K562 (cell line): ENCODE measurements around the gene MYO5C. TPM values are rescaled to one million over a fixed set of nuclear protein-coding genes. Genes with fewer than 3 reads are reported as not detected.

Source experiments
- ATAC-seq: fragments of 200-7000 bp; cut with Tn5 transposase; 3 replicates; pipeline ENCODE4 v1.9.1; 2020; ENCODE audit warnings: moderate library complexity
- BruUV-seq: library from RNA; stranded (reverse); fragments of 400-500 nt; replicated peaks from 2 replicates; lab custom pipeline; 2021; lab: Mats Ljungman, UMichigan
- CTCF ChIA-PET: fragments of 300-600 bp; formaldehyde crosslinking; extraction: SDS; loops from one replicate; lab custom pipeline; 2021; ENCODE audit warnings: low intra/inter-chr PET ratio; lab: Yijun Ruan, JAX
- POLR2A ChIA-PET: fragments of 300-600, 350-650 bp; sonication (Branson Sonifier 250); formaldehyde crosslinking; extraction: SDS; loops from one replicate; lab custom pipeline; 2021; ENCODE audit warnings: antibody characterized with exemption, inconsistent platforms; lab: Yijun Ruan, JAX
- DNase-seq, 4 experiments: peaks; one replicate each; pipeline versions ENCODE4 v3.0.0 to v3.0.0-alpha.2; 2011 to 2018; ENCODE audit warnings: low spot score in 3 of 4, mixed read lengths in 3 of 4; ENCODE audit errors: extremely low read depth in 1 of 4
- FAIRE-seq: peaks from 2 replicates; lab custom pipeline; 2011; peaks lifted over from hg19 to GRCh38; lab: Jason Lieb, UNC
- H2AFZ ChIP-seq: 2 replicates; pipeline ENCODE4 v1.6.0; 2011; ENCODE audit warnings: low read depth, low read length, control low read depth, inconsistent platforms
- H3K27ac ChIP-seq: fragments of 200-600 bp; 3 replicates; pipeline ENCODE4 v1.8.0; 2011; ENCODE audit warnings: low read depth, mild to moderate bottlenecking, control low read depth, inconsistent platforms, low read length, moderate library complexity, mixed read lengths; ENCODE audit errors: extremely low read depth
- H3K27me3 ChIP-seq, 2 experiments: fragments of 300-600 bp in 1 of 2; 2 replicates in 1 of 2; 3 replicates in 1 of 2; pipeline versions ENCODE4 v1.6.0 to v1.8.0; 2011; ENCODE audit warnings: inconsistent platforms in 2 of 2, low read length in 2 of 2, mild to moderate bottlenecking in 1 of 2, mixed read lengths in 1 of 2, moderate library complexity in 1 of 2; ENCODE audit not compliant: control insufficient read depth in 2 of 2, insufficient read depth in 2 of 2
- H3K36me3 ChIP-seq: fragments of 300-600 bp; 3 replicates; pipeline ENCODE4 v1.8.0; 2011; ENCODE audit warnings: mild to moderate bottlenecking, low read length, inconsistent platforms; ENCODE audit not compliant: control insufficient read depth, insufficient read depth
- H3K4me1 ChIP-seq, 2 experiments: fragments of 200-600 bp in 1 of 2; replicated peaks in 1 of 2; 2 replicates in 1 of 2; 3 replicates in 1 of 2; pipeline versions ENCODE4 v1.5.1 to v1.8.0; 2011; ENCODE audit warnings: inconsistent platforms in 2 of 2, low read length in 2 of 2, mild to moderate bottlenecking in 1 of 2, mixed read lengths in 1 of 2, moderate library complexity in 1 of 2; ENCODE audit not compliant: control insufficient read depth in 2 of 2, insufficient read depth in 2 of 2
- H3K4me2 ChIP-seq: 2 replicates; pipeline ENCODE4 v1.6.1; 2011; ENCODE audit warnings: low read length, control low read depth, inconsistent platforms, mixed read lengths; ENCODE audit not compliant: insufficient read depth
- H3K4me3 ChIP-seq: fragments of 200-600 bp; sonication (generic), shearing (Covaris generic); 2 replicates; pipeline ENCODE4 v1.5.1; 2016; ENCODE audit warnings: control low read depth, inconsistent platforms
- H3K79me2 ChIP-seq: fragments of 200-600 bp; 3 replicates; pipeline ENCODE4 v1.8.0; 2011; ENCODE audit warnings: low read length, inconsistent platforms; ENCODE audit not compliant: control insufficient read depth, insufficient read depth
- H3K9ac ChIP-seq, 2 experiments: 2 replicates each; pipeline versions ENCODE4 v1.6.0 to v1.6.1; 2011; ENCODE audit warnings: low read depth in 2 of 2, low read length in 2 of 2, control low read depth in 1 of 2, inconsistent platforms in 1 of 2, mild to moderate bottlenecking in 1 of 2, mixed read lengths in 1 of 2; ENCODE audit not compliant: insufficient read depth in 1 of 2
- H3K9me1 ChIP-seq: one replicate; pipeline ENCODE4 v1.6.0; 2011; ENCODE audit warnings: inconsistent platforms, mild to moderate bottlenecking, low read length, moderate library complexity; ENCODE audit not compliant: control insufficient read depth, insufficient read depth
- H3K9me3 ChIP-seq: replicated peaks from 2 replicates; pipeline ENCODE4 v1.5.1; 2011; ENCODE audit warnings: low read depth, low read length, inconsistent platforms; ENCODE audit not compliant: control insufficient read depth, insufficient read depth
- H4K20me1 ChIP-seq: replicated peaks from 2 replicates; pipeline ENCODE4 v1.6.1; 2011; ENCODE audit warnings: low read length, inconsistent platforms, mixed read lengths; ENCODE audit not compliant: control insufficient read depth, insufficient read depth
- ATF1 ChIP-seq, 2 experiments: fragments of 450-650 bp in 1 of 2; IDR thresholded peaks; 2 replicates each; pipeline ENCODE4 v1.6.1; 2016; ENCODE audit warnings: missing compliant biosample characterization in 1 of 2, missing genetic modification characterization in 1 of 2
- ATF7 ChIP-seq: fragments of 450-650 bp; IDR thresholded peaks from 2 replicates; pipeline ENCODE4 v1.7.1; 2014; ENCODE audit warnings: mild to moderate bottlenecking, moderate library complexity
- FOS ChIP-seq: IDR thresholded peaks from 3 replicates; pipeline ENCODE4 v1.6.1; 2011; ENCODE audit not compliant: insufficient read length; ENCODE audit errors: extremely low read depth
- FOXP1 ChIP-seq: sonication (generic); formaldehyde crosslinking; IDR thresholded peaks from 2 replicates; pipeline ENCODE4 v1.8.0; 2022; ENCODE audit warnings: mild to moderate bottlenecking, missing genetic modification reagents
- MECOM ChIP-seq: fragments of 250-450 bp; sonication (Bioruptor Pico); IDR thresholded peaks from 2 replicates; pipeline ENCODE4 v1.8.0; 2022; ENCODE audit warnings: inconsistent platforms
- MYC ChIP-seq, 2 experiments: fragments of 250-450 bp in 1 of 2; sonication (Bioruptor Pico) in 1 of 2; IDR thresholded peaks; 2 replicates each; pipeline versions ENCODE4 v1.5.1 to v1.6.1; 2012 to 2021; ENCODE audit warnings: low read depth in 2 of 2, borderline replicate concordance in 1 of 2, improper control_type of control experiment in 1 of 2, low read length in 1 of 2, mild to moderate bottlenecking in 1 of 2, moderate library complexity in 1 of 2
- RHOXF2B ChIP-seq: fragments of 250-450 bp; sonication (Bioruptor Pico); conservative IDR thresholded peaks from 2 replicates; pipeline ENCODE4 v1.5.1; 2021
- SP2 ChIP-seq: IDR thresholded peaks from 2 replicates; pipeline ENCODE4 v1.6.1; 2011; ENCODE audit warnings: mild to moderate bottlenecking, low read depth, low read length, moderate library complexity; ENCODE audit not compliant: poor library complexity, severe bottlenecking; ENCODE audit errors: extremely low read depth
- TAF7 ChIP-seq: fragments of 450-650 bp; IDR thresholded peaks from 2 replicates; pipeline ENCODE4 v1.6.1; 2016; ENCODE audit warnings: missing genetic modification characterization, missing compliant biosample characterization
- ZFP91 ChIP-seq: sonication (generic); formaldehyde crosslinking; IDR thresholded peaks from 2 replicates; pipeline ENCODE4 v1.8.0; 2022; ENCODE audit warnings: mild to moderate bottlenecking, missing genetic modification reagents
- ZKSCAN8 ChIP-seq: fragments of 200-800 bp; sonication (Bioruptor generic); IDR thresholded peaks from 2 replicates; pipeline ENCODE4 v1.6.1; 2016; ENCODE audit warnings: missing genetic modification characterization, missing compliant biosample characterization
- ZNF395 ChIP-seq: fragments of 200-800 bp; sonication (Bioruptor generic); IDR thresholded peaks from 2 replicates; pipeline ENCODE4 v1.6.1; 2017; ENCODE audit warnings: missing genetic modification characterization, missing compliant biosample characterization
- ZNF398 ChIP-seq: fragments of 250-450 bp; sonication (Bioruptor Pico); IDR thresholded peaks from 2 replicates; pipeline ENCODE4 v1.8.0; 2021; ENCODE audit warnings: moderate library complexity, mild to moderate bottlenecking, inconsistent platforms
- ZNF444 ChIP-seq: fragments of 250-450 bp; sonication (Bioruptor Pico); IDR thresholded peaks from 2 replicates; pipeline ENCODE4 v1.4.0; 2020; ENCODE audit warnings: mild to moderate bottlenecking, moderate library complexity
- ZNF561 ChIP-seq: fragments of 450-650 bp; formaldehyde crosslinking; conservative IDR thresholded peaks from 2 replicates; pipeline ENCODE4 v1.4.0; 2020; ENCODE audit warnings: mild to moderate bottlenecking, moderate library complexity
- ZNF764 ChIP-seq: fragments of 250-450 bp; sonication (Bioruptor Pico); IDR thresholded peaks from 2 replicates; pipeline ENCODE4 v1.4.0; 2020; ENCODE audit warnings: low read depth, mild to moderate bottlenecking, moderate library complexity
- WGBS: fragments of 100-300 bp; shearing (Covaris generic); methylation state at CpG from one replicate; pipeline ENCODE4 v1.1.6; 2016; ENCODE audit warnings: low coverage, mixed read lengths; ENCODE audit not compliant: insufficient coverage; ENCODE audit errors: missing lambda C conversion rate; 5-methylcytosine and 5-hydroxymethylcytosine counted together
- in situ Hi-C: fragments of 300-500 bp; cut with MboI; formaldehyde crosslinking; loops from 4 replicates; pipeline ENCODE4 v1.15.0; 2018; ENCODE audit warnings: inconsistent platforms, mixed read lengths
- intact Hi-C: fragments of 100-400 bp; cut with micrococcal nuclease; formaldehyde crosslinking; loops from 2 replicates; pipeline ENCODE4 v1.14.2; 2022
- polyA plus RNA-seq, 8 experiments: library from polyadenylated mRNA; depleted of rRNA in 4 of 8; stranded (reverse) in 5 of 8; unstranded in 3 of 8; fragments of >200 nt; fragmentation: Nextera tagmentation in 2 of 8; fragmentation: Illumina TruSeq in 1 of 8; extraction: Ambion mirVana in 2 of 8; extraction: Trizol in 1 of 8; gene quantifications; 2 replicates each; pipeline versions ENCODE4 v1.2.1 to v1.2.3, GENCODE V29; 2011 to 2014; ENCODE audit warnings: inconsistent platforms in 1 of 8, missing spikeins in 1 of 8
- total RNA-seq, 7 experiments: library from RNA; depleted of rRNA in 6 of 7; stranded (reverse); fragments of >200 nt in 6 of 7; fragmentation: Illumina TruSeq in 2 of 7; extraction: Trizol in 2 of 7; gene quantifications; 2 replicates each; pipeline versions ENCODE4 v1.2.1 to v1.2.3, GENCODE V29; 2011 to 2021; ENCODE audit warnings: low replicate concordance in 1 of 7

MYO5C gene
- total and polyA plus RNA-seq, 9 of the 15 experiments (the other 6 are each of a cell fraction or from before 2014, with no cell fraction given): 0.01 to 0.24 TPM; not detected in 7

DNA sequence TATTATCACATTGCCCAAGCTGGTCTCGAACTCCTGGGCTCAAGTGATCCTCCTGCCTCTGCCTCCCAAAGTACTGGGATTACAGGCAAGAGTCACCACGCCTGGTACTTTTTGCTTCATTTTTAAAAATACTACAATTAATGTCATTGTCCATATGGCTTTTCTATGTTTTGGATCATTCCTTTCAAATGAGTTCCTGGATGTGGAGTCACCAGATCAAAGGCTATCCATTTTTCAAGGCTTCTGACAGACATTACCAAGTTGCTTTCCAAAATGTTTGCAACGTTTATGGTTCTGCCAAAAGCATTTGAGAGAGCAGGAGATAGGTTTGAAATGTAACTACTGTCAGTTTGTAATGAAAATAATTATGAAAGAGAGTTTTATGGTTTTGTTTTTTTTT is 148.8 kb downstream of the MYO5C start:
- in situ Hi-C loops (no loop called here), intact Hi-C loops (no loop called here)
- 10% methylated on average over 3 of the region's 3 CpGs for WGBS
- Histone ChIP-seq H3K9ac (no peak overlapping the region), H3K36me3 (no peaks in the 10 kb centered on the region), H2AFZ (no peak overlapping the region), H4K20me1 (no peaks in the 10 kb centered on the region), H3K4me2 (no peak overlapping the region), H3K9me1 (no peaks in the 10 kb centered on the region), H3K9me3 (no peaks in the 10 kb centered on the region), H3K27ac (no peak overlapping the region), H3K4me3 (no peak overlapping the region), H3K79me2 (no peaks in the 10 kb centered on the region), H3K4me1 (peaks cover 0 to 11% of the 10 kb centered on the region in 2 experiments; a peak in 2 of 5 replicates), H3K27me3 (peaks cover 10 to 29% of the 10 kb centered on the region in 2 experiments; a peak in 3 of 5 replicates)
- POLR2A ChIA-PET: no interaction called here
- no TSS peak for BruUV-seq
- ATAC-seq (no peak), DNase-seq (no peak), FAIRE-seq (no peak)
- CTCF ChIA-PET: no interaction called here
- no peak for TF ChIP-seq FOXP1 (CRISPR knock-in tag)
- TF ChIP-seq ATF1 (CRISPR knock-in tag; IDR thresholded peaks at IDR 0.05): no peak
- no peak for TF ChIP-seq ATF1 (tag; IDR thresholded peaks at IDR 0.05)
- no peak for TF ChIP-seq ZKSCAN8 (CRISPR knock-in tag)
- TF ChIP-seq ZFP91: no peak
- TF ChIP-seq ZNF764 (CRISPR knock-in tag): no peak
- TF ChIP-seq ZNF444 (CRISPR knock-in tag): no peak
- TF ChIP-seq RHOXF2B (CRISPR knock-in tag): no peak
- no peak for TF ChIP-seq ZNF395 (CRISPR knock-in tag)
- TF ChIP-seq FOS: no peak
- no peak for TF ChIP-seq ZNF561 (CRISPR knock-in tag)
- no peak for TF ChIP-seq SP2
- TF ChIP-seq MECOM (CRISPR knock-in tag): no peak
- no peak for TF ChIP-seq MYC (IDR thresholded peaks at IDR 0.05; ENCODE audit: low read depth, low read length)
- no peak for TF ChIP-seq MYC (CRISPR knock-in tag; IDR thresholded peaks at IDR 0.05; ENCODE audit: borderline replicate concordance, low read depth)
- no peak for TF ChIP-seq ATF7
- TF ChIP-seq ZNF398: no peak
- no peak for TF ChIP-seq TAF7
